NCI-H187 treated with DMSO at 0.1 percent for 48 hours (cell line): ENCODE data around the gene KIF26A.

ENCODE experiments used
- DNase-seq: peaks from one replicate; lab custom pipeline; 2025; lab: John Stamatoyannopoulos, UW

KIF26A gene

DNA sequence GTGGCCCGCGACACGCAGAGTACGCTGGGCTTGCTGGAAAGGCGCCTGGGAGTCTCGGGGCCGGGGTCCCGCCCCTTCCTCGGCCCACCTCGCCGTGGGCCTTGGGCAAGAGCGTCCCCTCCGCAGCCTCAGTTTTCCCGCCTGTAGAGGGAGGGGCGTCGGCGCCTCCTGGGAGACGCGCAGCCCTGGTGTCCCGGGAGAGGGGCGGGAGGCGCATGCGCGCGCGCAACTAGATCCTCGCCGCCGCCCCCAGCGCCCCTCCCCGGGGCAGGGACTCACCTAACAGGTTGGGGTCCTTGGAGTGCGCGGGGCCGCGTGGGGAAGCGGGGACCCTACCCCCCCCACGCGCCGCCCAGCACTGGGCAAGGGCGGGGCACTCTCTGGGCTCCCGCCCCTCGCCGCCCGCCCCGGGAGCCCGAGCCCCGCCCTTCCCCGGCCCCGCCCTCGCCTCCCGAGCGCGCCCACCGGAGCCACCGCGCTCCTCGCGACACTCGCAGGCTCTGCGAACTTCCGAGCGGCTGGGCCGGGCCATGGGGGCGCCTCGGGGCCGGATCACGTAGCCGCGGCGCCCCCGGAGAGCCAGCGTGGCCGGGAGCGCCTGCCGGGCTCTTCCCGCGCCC, at the start of gene KIF26A:
Gene KIF26A, plus strand, starts transcription at position 490 of the 620 bp plus-strand sequence. CDS start 136 bp downstream, outside the sequence.
- DNase-seq: no peak

DNA sequence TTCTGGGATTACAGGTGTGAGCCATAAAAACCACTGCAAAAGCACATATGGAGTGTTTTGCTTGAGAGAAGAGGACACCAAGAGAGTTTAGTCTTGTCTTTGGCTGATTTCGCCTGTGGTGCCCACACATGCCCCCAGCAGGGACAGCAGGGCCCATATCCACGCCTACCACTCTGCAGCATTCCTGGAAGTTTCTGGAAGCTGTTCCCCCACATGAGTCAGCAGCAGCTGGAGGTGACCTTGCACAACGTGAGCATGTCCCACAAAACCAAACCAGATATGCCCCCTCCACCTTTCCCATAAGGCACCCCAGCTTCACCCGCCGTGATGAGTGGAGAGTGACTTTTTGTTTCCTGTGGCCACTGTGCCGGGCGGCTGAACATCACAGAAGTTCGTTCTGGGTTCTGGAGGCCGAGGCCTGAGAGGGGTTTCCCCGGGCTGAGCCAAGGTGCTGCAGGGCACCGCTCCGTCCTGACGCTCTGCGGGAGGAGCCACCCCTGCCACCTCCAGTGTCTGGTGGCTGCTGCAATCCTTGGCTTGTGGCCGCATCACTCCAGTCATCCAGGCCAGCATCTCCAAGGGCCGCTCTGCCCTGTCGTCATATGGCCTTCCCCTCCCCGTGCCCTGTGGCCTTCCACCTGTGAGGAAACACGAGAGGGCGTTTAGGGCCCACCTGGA, 48.2 kb upstream of the KIF26A start:
- DNase-seq: no peak

DNA sequence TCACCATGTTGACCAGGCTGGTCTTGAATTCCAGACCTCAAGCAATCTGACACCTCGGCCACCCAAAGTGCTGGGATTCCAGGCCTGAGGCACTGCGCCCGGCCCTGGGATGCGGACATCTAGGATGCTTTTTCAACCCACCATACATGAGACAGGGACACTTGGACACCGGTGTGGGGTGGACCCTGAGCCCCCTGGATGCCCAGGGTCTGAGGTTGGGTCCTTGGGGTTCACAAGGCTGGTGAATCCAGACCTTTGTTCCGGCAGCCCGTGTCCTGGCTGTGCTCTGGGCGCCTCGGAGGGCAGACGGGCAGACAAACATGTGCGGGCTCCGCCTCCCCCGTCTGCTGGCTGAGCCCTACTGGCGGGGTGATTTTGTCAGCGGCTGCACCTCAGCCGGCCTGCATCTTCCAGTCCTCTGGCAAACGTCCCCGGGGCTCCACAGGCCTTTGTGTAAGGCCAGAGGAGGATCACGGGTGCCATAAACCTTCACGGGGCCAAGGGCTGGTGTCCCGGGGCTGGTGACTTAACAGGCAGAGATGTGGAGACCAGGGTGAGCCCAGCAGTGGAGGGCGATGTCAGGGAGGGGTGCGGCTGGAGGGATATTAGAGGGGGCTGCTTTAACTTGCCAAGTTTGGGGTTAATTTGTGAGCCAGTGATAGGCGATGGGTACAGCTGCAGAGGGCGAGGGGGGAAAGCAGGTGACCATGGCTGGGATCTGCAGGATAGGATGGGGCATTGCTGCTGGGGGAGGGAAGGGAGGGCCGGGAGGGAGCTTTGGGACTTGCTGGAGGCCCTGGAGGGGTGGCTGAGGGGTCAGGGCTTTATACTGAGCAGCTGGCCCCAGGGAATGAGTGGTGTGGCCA, 47.1 kb upstream of the KIF26A start:
- no peak for DNase-seq

DNA sequence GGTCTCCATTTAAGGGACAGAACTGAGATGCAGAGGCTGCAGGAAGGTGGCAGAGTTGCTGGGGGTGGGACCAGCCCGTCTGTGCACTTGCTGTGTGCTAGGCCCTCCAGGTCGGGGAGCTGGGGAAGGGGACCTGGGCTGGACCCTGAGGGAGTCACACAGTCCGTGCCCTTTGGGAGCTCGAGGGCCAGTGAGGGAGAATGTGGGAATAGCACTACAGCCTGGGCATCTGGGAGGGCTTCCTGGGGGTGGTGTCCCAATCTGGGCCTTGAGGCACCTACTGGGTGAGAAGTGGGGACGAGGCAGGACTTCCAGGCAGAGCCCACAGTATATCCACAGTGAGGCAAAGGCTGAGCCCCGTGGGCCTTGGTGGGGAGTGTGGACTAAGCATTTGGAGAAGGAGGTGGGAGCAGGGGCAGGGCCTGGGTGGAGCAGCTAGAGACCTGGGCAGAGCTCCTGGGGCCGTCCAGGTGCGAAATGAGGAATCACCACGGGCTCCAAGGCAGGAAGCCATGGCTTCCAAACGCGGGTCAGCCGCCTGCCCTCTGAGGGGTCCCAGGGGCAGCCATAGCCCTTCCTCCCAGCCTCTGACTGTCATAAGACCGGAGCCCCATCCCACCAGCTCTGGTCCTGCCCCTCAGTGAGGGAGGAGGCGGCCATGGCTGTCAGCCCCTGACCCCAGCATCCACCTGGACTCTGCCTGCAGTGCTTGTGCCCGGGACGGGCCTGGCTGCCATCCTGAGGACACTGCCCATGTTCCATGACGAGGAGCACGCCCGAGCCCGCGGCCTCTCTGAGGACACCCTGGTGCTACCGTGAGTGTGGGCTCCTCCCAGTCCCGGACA, 46.2 kb upstream of the KIF26A start:
- DNase-seq: no peak

DNA sequence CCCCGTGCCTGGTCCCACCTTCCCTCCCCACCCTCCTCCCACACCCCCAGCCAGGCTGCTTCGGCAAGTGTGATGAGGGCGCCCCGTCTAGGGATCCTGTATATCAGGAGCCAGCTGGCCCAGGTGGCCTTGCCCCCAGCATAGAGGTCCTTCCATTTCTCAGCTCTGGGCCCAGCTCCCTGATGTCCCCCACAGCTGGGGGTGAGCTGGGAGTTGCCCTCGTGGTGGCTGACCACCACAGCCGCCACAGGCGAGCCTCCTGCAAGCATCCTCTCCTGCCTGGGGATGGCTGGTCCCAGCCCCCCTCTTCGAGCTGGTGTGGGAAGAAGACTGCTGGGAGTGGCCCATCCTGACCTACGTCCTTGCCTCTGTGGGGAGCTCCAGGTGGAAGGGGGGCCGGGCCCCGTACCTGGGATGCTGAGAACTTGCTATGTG, 45.4 kb upstream of the KIF26A start:
- DNase-seq: no peak

DNA sequence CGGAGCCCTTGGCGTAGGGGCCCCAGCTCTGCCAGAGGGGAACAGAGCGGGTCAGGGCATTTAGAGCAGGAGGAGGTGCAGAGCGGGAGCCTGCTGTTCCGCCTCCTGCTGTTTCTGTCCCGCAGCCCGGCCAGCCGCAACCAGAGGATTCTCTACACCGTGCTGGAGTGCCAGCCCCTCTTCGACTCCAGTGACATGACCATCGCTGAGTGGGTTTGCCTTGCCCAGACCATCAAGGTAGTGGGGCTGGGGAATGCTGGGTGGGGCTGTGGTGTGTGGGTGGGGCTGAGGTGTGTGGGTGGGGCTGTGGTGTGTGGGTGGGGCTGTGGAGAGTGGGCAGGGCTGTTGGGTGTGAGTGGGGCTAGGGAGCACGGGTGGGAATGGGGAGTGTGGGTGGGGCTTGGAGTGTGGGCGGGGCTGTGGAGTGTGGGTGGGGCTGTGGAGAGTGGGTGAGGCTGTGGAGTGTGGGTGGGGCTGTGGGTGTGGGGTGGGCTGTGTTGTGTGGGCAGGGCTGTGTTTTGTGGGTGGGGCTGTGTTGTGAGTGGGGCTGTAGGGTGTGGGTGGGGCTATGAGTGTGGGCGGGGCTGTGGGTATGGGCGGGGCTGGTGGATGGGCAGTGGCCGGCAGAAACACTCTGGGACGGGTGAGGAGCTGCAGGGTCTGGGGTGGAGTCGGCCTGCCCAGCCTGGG, 44.9 kb upstream of the KIF26A start:
- no peak for DNase-seq

DNA sequence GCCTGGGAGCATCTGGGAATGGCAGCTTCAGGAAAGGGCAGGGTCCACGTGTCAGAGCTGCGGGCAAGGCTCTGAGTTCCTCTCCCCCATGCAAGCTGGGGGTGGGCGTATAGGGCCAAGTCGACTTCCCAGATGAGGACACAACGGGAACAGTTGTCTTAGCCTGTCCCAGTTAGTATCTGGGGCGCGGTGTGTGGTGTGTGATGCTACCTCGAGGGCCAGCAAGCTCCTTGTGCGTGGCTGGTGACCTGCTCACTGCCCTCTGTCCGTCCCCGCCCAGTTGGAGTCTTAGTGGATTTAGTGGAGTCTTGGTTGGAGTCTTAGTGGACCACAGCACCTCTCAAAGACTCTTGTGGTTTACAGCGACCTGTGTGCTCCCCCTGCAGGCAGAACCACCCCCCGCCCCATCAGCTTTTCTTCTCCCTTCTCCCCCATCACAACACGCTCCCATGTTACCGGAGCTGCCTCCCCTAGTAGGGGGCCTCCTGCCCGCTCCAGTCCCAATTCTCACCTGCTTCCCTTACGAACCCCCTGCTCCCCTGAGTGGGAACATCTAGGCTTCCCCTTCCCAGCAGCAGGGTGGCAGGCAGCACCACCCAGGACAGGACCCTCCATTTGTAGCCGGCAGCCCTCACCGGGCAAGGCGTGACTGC, 44.2 kb upstream of the KIF26A start:
- no peak for DNase-seq

DNA sequence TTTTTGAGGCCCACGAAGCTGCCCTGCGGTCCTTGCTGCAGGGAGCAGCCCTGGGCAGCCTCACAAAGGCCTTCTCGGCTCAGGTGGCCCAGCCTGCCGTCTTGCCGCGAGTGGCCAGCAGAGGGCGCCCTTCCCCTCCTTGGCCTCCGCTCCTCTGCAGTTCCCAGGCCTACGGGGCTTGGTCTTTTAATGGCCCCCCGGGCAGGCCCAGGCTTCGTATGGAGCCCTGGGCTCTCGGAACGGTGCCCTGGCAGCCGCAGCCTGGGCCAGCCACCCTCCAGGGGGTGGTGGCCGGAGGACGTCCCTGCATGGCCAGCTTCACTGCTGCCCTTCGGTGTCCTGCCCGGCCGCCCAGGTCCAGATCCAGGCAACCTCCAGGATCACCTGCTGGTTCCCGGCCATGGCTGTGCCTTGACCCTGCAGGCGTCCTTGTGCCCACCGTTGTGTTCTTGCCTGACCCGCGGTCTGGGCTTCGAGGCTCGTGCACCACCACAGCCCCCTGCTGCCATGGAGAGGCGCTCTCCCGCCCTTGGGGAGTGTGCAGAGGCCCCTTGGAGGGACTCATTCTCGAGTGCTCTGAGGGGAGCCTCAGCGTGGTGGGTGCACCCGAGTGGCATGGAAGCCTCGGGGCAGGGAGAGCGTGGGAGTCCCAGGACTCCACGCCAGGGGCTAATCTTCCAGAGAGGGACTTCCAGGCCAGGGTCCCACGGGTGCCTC, 43.5 kb upstream of the KIF26A start:
- DNase-seq: no peak

DNA sequence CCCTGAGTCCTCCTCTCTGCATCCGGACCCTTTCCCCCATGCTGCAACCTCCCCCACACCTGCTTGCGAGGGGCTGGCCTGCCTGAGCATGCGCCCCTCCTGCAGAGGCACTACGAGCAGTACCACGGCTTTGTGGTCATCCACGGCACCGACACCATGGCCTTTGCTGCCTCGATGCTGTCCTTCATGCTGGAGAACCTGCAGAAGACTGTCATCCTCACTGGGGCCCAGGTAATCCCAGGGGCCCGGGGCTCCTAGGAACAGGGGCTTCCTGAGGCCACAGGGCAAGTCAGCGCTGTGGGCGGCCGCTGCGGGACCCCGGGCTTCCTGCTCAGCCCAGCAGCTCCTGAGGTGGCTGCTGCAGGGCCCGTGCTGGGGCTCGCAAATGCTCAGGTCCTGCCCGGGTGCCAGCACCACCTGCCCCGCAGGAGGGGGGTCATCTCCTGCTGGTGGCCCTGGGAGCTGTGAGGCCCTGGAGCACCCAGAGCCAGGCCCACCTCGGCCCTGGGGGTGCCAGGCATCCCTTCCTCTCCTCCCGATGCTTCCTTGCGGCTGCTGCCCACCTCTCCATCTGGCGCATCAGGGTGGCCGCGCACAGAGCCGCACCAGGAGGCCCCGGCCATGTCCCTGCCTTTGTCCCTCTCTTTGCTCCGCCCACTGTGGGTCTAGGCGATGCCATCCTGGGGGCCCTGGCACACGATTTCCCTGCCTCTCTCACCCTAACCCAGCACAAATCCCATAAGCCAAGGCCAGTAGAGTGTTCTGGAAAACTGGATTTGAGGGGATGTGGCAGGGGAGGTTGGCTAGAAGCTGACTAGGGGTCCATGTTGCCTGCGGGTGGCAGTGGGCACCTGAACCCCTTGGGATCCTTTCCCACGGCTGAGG, 42.7 kb upstream of the KIF26A start:
- DNase-seq: no peak

DNA sequence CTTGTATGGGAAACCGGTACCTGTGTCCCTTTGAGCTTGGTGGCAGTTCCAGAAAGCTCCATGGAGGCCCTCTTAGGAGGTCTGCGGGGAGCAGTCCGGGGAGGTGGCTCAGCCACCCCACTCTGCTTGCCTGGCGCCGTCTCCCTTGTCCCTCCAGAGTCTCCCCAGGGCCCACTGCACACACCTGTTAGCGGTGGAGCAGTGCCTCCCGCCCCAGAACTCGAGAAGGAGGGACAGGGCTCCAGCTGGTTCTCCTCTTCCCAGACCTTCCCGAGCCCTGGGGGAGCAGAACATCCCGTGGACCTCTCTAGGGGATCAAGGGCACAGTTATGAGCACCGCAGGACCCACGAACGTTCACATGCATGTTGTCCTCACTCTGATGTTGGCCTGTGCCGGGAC, 42.1 kb upstream of the KIF26A start:
- no peak for DNase-seq

DNA sequence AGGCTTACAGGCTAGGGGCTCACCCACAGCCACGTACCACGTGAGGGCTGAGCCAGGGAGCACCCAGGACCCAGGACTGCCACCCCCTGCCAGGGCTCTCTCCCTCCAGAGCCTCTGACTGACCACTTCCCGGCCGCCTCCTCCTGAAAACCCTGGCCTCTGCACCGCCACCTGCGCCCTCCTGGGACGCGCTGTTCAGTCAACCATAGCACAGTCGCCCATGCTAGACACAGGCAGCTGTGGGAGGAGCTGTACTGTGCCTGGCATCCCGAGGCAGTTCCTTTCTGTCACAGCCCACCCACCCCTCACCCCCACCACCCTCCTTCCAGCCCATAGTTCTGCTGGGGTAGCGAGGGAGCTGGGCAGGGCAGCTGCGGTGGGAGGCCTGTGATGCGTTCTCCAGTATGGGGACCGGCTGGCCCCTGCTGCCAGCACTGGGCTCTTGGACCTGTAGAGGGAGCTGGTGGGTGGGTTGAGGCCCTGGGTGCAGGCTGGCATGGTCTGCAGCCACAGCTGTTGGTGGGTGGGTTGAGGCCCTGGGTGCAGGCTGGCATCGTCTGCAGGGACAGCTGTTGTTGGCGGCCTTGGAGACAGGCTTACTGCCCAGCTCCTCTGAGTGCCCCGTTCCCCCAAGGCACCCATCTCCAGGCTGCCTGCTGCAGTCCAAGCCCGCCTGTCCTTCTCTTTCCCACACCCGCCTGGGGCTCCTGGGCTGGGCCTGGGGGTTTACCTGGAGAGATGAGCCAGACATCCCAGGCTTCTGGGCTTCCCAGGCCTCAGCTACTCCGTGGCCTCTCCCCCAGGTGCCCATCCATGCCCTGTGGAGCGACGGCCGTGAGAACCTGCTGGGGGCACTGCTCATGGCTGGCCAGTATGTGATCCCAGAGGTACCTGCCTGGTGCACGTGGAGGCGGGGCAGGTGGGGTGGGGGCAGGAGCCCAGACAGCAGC, 41.4 kb upstream of the KIF26A start:
- no peak for DNase-seq

DNA sequence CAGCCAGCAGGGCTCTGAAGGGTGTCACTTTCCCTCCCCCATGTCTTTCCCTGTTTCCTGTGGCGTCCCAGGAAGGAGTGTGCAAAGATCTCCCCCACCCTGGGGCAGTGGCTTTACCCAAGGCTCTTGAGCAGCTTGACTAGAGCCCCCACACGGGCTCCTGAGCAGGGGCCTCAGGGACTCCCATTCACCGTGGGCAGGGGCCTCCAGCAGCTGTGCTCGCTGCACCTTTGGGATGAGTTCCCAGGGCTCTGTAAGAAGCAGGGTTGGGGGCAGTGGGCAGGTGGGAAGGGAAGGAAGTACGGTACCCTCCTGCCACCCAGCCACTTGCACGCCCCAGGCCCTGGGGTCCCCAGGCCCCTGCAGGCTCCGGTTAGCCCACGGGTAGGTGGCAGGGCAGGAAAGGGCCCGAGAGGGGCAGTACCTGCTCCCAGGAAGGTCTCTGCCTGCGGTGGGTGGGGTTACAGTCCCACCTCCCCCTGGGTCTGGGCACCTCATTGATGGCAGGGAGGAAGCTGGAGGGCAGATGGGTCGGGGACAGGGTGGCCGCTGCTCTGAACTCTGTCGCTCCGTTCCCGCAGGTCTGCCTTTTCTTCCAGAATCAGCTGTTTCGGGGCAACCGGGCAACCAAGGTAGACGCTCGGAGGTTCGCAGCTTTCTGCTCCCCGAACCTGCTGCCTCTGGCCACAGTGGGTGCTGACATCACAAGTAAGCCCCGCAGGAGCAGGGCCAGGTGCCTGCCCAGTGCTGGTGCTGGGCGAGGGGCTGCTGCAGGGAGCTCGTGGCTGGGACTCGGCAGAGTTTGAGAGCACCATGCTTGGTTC, 39.9 kb upstream of the KIF26A start:
- no peak for DNase-seq

DNA sequence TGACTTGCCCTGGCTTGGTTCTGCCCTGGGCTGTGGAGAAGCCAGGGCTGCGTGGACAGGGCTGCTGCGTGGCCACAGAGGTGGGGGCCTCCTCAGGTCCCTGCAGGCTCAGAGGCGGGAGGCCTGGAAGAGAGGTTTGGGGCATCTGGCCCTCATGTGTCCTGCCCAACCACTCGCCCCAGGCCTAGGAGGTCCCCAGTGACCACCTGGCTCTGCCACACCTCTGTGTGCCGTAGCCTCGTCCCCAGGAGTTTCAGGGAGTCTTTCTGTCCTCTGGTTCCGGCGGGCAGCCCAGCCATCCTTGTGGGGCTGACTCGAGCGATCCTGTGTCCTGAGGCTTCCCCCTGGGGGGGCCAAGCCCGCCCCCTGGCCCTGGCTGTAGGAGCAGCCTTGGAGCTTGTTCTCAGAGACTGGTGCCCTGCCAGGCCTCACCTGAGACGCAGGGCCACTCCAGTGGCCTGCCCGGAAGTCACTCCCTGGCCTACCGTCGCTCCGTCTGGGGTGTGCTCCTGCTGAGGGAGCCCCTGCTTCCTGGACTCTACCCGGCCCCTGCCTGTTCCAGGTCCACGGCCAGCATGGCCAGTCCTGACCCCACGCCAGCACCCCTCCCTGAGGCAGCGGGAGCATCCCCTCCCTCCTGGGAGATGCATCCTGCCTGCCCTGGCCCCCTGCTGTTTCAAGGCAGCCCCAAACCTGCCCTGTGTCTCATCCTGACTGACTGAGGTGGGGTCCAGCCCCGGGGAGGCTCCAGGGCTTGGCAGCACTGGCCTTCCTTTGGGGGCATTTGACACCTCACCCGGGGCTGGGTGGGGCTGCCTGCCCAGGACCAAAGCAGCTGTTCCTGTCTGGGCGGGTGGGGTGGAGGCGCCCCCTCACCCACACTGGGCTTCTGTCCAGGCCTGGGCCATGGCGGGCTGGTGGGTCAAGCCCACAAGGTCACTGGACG, 39.0 kb upstream of the KIF26A start:
- DNase-seq: no peak

DNA sequence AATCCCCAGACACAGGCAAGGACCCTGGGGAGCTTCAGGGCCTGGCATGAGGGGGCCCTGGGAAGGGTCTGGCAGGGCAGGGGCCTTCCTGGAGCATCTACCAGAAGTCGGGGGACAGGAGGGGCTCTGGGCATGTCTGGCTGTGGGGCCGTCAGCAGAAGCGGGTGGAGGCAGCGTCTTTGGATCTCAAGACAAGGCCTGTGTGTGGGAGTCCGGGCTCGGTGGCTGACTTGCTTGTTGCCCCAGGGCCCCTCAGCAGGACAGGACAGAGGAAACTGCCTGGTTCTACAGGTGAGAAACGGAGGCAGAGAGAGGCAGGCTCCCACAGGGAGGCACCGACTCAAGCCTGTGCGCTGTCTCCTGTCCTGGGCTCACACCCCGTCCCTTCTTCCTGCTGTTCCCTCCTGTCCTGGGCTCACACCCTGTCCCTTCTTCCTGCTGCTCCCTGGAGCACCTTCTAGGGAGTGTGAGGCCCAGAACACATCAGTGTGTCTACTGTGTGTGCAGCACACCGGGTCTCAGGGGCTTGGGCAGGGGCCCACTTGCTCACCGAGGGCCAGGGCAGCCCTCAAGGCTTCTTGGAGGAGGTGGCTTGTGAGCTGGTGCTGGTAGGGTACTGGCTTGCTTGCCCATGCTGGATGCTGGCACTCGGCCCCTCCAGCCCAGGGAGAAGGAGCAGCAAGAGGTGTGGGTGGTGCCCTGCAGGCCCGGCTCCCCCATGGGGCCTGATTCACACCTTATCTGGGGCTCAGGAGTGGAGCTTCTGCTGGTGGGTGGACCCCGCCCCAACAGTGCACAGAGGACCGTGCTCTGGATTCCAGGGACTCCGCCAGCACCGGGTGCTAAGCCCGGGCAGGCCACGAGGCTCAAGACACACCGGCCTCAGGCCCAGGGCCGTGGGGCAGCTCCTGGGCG, 38.0 kb upstream of the KIF26A start:
- DNase-seq: no peak

DNA sequence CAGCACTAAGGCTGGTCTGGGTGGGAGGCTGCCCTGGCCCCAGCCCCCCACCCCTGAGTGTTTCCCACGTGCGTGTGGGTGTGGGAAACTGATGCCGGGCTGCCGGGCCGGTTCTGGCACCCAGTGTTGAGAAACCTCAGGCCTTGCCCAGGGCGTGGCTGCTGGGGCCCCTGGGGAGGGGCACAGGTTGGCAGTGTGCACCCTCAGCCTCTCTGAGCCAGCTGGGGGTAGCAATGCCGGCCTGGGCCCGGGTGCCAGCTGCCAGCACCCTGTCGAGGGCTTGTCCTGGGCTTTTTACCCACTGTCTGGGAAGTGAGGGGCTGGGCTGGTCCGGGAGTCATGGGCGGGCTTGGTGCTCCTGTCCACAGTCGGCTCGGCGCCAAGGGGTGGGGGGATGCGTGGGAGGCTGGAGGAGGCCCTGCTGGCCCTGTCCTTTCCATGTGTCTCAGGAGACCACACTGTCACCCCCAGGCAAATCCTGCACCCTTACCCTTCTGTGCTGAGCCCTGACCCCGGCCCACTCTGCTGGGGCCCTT, 37.2 kb upstream of the KIF26A start:
- no peak for DNase-seq
